ENCODE results near the gene ZNF750. TPM values are rescaled to one million over a fixed set of nuclear protein-coding genes. Genes with fewer than 3 reads are reported as not detected.

The ZNF750 gene
- 1.8 to 9.6 TPM (median 5.5 TPM) in 3 replicates for polyA plus RNA-seq
- 23.7 TPM for polyA plus RNA-seq (2011; ENCODE audit: low read depth)
- polyA plus RNA-seq (2011; cell fraction: cytosol; rRNA removed): 4.5 and 4.8 TPM in 2 replicates
- polyA plus RNA-seq (2011; cell fraction: nucleus; rRNA removed): 11.0 and 12.9 TPM in 2 replicates
- polyA plus RNA-seq (2012; ENCODE audit: low replicate concordance): 2.3 and 43.8 TPM in 2 replicates
- 2.2 to 8.9 TPM (median 6.0 TPM) in 3 replicates for polyA minus RNA-seq
- polyA minus RNA-seq (2011; cell fraction: cytosol; rRNA and poly(A)+ RNA removed): 3.3 TPM
- polyA minus RNA-seq (2011; cell fraction: nucleus; rRNA and poly(A)+ RNA removed): 8.4 and 9.1 TPM in 2 replicates

- dilution Hi-C loops (cut with MboI; ENCODE audit: extremely low pct_ligation_motif_present, low sequenced_read_pairs): no loop called here
- peak within 1 kb of the TSS in 2 of 3 experiments; percentile 22 to 63 for H3K4me3 ChIP-seq (ENCODE audit: control insufficient read depth in 2 of 3, extremely low read depth in 1 of 3, insufficient read depth in 2 of 3, low read depth in 1 of 3, low read length in 3 of 3)
Measured at GRCh38 chr17:82839617-82840292, at the start of gene ZNF750. Gene ZNF750 (minus strand): TSS chr17:82840022. CDS start chr17:82832454, 7,568 bp downstream.

DNA sequence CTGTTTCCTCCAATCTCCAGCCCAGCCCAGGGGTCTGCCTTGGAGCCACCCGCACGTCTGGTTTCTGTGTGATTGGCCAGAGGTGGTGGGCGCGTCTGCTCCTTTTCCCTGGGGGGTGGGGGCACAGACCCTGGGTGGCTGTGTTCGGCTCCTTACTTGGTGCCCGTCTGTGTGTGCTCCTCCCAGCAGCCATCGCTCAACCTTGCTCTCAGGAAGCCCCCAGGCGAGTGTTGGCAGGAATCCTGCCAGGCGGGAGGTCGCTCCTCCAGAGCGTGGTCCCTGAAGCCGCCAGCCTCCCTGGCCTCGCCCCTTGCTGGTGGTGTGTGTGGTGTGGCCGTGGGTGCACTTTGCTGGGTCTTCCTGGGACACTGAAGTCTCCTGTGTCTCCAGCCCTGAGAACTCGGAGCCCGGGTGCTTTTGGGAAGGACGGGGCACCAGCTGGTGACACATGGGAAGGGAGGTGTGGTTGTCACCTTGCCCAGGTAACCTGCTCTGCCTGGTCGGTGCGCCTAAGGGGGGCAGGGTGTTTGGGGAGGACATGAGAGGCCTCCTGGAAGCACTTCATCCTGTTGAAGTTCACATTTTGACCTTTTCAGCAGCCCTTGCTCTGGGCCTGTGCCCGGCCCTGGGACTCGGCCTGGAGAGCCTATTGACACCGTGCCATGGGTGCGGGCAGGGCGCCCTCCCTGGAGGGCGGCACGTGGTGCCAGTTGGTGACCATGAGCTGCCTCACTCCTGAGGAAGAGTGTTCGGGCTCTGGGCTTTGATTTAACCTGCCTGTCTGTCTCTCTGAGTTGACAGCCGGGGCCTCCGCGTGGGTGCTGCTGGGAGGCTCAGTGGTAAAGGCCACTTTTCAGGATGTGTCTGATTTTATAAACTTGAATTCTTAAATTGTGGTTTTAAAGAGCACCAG is 49.0 kb upstream of the ZNF750 start:
- H3K9me1 ChIP-seq (ENCODE audit: control insufficient read depth, extremely low read depth, insufficient read depth, low read length): no peaks in the 10 kb centered on the region
- TF ChIP-seq EZH2 (IDR thresholded peaks at IDR 0.05; ENCODE audit: low read length) (no peak), CTCF (optimal IDR thresholded peaks at IDR 0.05 in 1 of 3, IDR thresholded peaks at IDR 0.05 in 1 of 3, conservative IDR thresholded peaks at IDR 0.05 in 1 of 3; ENCODE audit: extremely low read depth in 1 of 3, insufficient read depth in 2 of 3, low read length in 3 of 3) (peak in 1 of 3 experiments; percentile 22)
- peak overlapping the region; percentile 52 for H3K4me2 ChIP-seq (ENCODE audit: control insufficient read depth, extremely low read depth, insufficient read depth, low read depth, low read length)
- peaks cover 3% of the 10 kb centered on the region for H3K79me2 ChIP-seq (ENCODE audit: control insufficient read depth, insufficient read depth, low read length)
- no peaks in the 10 kb centered on the region for H3K9me3 ChIP-seq (ENCODE audit: control insufficient read depth, low read depth, low read length)
- peaks cover 7 to 17% of the 10 kb centered on the region in 2 experiments for H3K36me3 ChIP-seq (ENCODE audit: control insufficient read depth in 2 of 2, extremely low read depth in 1 of 2, insufficient read depth in 2 of 2, low read length in 2 of 2)
- no peak for DNase-seq (ENCODE audit: low read depth, low spot score)
- H4K20me1 ChIP-seq (ENCODE audit: control insufficient read depth, extremely low read depth, insufficient read depth, low read length): no peaks in the 10 kb centered on the region
- H3K27ac ChIP-seq (ENCODE audit: control insufficient read depth, insufficient read depth, low read length): peak overlapping the region; percentile 62
- H3K27me3 ChIP-seq (ENCODE audit: control insufficient read depth, extremely low read depth, insufficient read depth, low read length): no peaks in the 10 kb centered on the region
- no peak overlapping the region for H3K4me3 ChIP-seq (ENCODE audit: control insufficient read depth in 2 of 3, extremely low read depth in 1 of 3, insufficient read depth in 2 of 3, low read depth in 1 of 3, low read length in 3 of 3)
- H3K9ac ChIP-seq (ENCODE audit: control insufficient read depth, extremely low read depth, insufficient read depth, low read length): peak overlapping the region; percentile 58
- dilution Hi-C loops (cut with MboI; ENCODE audit: extremely low pct_ligation_motif_present, low sequenced_read_pairs): no loop called here
- H3K4me1 ChIP-seq (ENCODE audit: control insufficient read depth, extremely low read depth, insufficient read depth, low read length): peaks cover 14% of the 10 kb centered on the region
- no peak overlapping the region for H2AFZ ChIP-seq (ENCODE audit: control insufficient read depth, low read length)
- no peak for FAIRE-seq

More at GRCh38 chr17:82839617-82840292, at the start of gene ZNF750:
- H3K4me2 ChIP-seq (ENCODE audit: control insufficient read depth, extremely low read depth, insufficient read depth, low read depth, low read length): peak within 1 kb of the TSS; percentile 67
- peaks cover 5% of the 10 kb centered on the region for H3K79me2 ChIP-seq (ENCODE audit: control insufficient read depth, insufficient read depth, low read length)
- peak within 1 kb of the TSS; percentile 14 for H2AFZ ChIP-seq (ENCODE audit: control insufficient read depth, low read length)
- H4K20me1 ChIP-seq (ENCODE audit: control insufficient read depth, extremely low read depth, insufficient read depth, low read length): no peaks in the 10 kb centered on the region
- H3K27ac ChIP-seq (ENCODE audit: control insufficient read depth, insufficient read depth, low read length): peak within 1 kb of the TSS; percentile 76
- no peak for TF ChIP-seq EZH2 (IDR thresholded peaks at IDR 0.05; ENCODE audit: low read length)
- no peak for TF ChIP-seq CTCF (optimal IDR thresholded peaks at IDR 0.05 in 1 of 3, IDR thresholded peaks at IDR 0.05 in 1 of 3, conservative IDR thresholded peaks at IDR 0.05 in 1 of 3; ENCODE audit: extremely low read depth in 1 of 3, insufficient read depth in 2 of 3, low read length in 3 of 3)
- H3K9me3 ChIP-seq (ENCODE audit: control insufficient read depth, low read depth, low read length): no peaks in the 10 kb centered on the region
- peaks cover 1 to 6% of the 10 kb centered on the region in 2 experiments for H3K36me3 ChIP-seq (ENCODE audit: control insufficient read depth in 2 of 2, extremely low read depth in 1 of 2, insufficient read depth in 2 of 2, low read length in 2 of 2)
- FAIRE-seq: no peak
- peaks cover 27% of the 10 kb centered on the region for H3K4me1 ChIP-seq (ENCODE audit: control insufficient read depth, extremely low read depth, insufficient read depth, low read length)
- no peak for DNase-seq (ENCODE audit: low read depth, low spot score)
- H3K9me1 ChIP-seq (ENCODE audit: control insufficient read depth, extremely low read depth, insufficient read depth, low read length): peaks cover 3% of the 10 kb centered on the region
- no peaks in the 10 kb centered on the region for H3K27me3 ChIP-seq (ENCODE audit: control insufficient read depth, extremely low read depth, insufficient read depth, low read length)
- peak within 1 kb of the TSS; percentile 80 for H3K9ac ChIP-seq (ENCODE audit: control insufficient read depth, extremely low read depth, insufficient read depth, low read length)

Measured in keratinocyte (primary cell).